BLaER1 treated with 17β-estradiol and CSF1 and Interleukin-3, amounts not matched to agents 10 nM and 100 nM (cell line): ENCODE measurements around the gene MED1.
"Not testable (repeated sequence)": the region's sequence is repeated elsewhere in the genome, so short reads cannot be mapped to it uniquely, and the experiment has no call there.

Source experiments
- H3K27ac ChIP-seq, 11 experiments: shearing (Covaris generic); formaldehyde crosslinking; 2 replicates each; pipeline ENCODE4 v1.8.1; 2022
- H3K27me3 ChIP-seq, 11 experiments: shearing (Covaris generic); formaldehyde crosslinking; 2 replicates each; pipeline ENCODE4 v1.8.1; 2022
- H3K36me3 ChIP-seq, 11 experiments: shearing (Covaris generic); formaldehyde crosslinking; 2 replicates each; pipeline ENCODE4 v1.8.1; 2022
- H3K4me1 ChIP-seq, 10 experiments: shearing (Covaris generic); formaldehyde crosslinking; 2 replicates each; pipeline ENCODE4 v1.8.1; 2022
- H3K4me2 ChIP-seq, 11 experiments: shearing (Covaris generic); formaldehyde crosslinking; 2 replicates each; pipeline ENCODE4 v1.8.1; 2022
- H3K4me3 ChIP-seq, 10 experiments: shearing (Covaris generic); formaldehyde crosslinking; 2 replicates each; pipeline ENCODE4 v1.8.1; 2022
- H3K9ac ChIP-seq, 11 experiments: shearing (Covaris generic); formaldehyde crosslinking; 2 replicates each; pipeline ENCODE4 v1.8.1; 2022
- H3K9me3 ChIP-seq, 11 experiments: shearing (Covaris generic); formaldehyde crosslinking; replicated peaks in 1 of 11; 2 replicates each; pipeline ENCODE4 v1.8.1; 2022
- H4K20me1 ChIP-seq, 11 experiments: shearing (Covaris generic); formaldehyde crosslinking; 2 replicates each; pipeline ENCODE4 v1.8.1; 2022
- Cebpa-rat ChIP-seq, 11 experiments: shearing (Covaris generic); IDR thresholded peaks; 2 replicates each; pipeline ENCODE4 v1.8.1; 2022

The MED1 gene, protein sequence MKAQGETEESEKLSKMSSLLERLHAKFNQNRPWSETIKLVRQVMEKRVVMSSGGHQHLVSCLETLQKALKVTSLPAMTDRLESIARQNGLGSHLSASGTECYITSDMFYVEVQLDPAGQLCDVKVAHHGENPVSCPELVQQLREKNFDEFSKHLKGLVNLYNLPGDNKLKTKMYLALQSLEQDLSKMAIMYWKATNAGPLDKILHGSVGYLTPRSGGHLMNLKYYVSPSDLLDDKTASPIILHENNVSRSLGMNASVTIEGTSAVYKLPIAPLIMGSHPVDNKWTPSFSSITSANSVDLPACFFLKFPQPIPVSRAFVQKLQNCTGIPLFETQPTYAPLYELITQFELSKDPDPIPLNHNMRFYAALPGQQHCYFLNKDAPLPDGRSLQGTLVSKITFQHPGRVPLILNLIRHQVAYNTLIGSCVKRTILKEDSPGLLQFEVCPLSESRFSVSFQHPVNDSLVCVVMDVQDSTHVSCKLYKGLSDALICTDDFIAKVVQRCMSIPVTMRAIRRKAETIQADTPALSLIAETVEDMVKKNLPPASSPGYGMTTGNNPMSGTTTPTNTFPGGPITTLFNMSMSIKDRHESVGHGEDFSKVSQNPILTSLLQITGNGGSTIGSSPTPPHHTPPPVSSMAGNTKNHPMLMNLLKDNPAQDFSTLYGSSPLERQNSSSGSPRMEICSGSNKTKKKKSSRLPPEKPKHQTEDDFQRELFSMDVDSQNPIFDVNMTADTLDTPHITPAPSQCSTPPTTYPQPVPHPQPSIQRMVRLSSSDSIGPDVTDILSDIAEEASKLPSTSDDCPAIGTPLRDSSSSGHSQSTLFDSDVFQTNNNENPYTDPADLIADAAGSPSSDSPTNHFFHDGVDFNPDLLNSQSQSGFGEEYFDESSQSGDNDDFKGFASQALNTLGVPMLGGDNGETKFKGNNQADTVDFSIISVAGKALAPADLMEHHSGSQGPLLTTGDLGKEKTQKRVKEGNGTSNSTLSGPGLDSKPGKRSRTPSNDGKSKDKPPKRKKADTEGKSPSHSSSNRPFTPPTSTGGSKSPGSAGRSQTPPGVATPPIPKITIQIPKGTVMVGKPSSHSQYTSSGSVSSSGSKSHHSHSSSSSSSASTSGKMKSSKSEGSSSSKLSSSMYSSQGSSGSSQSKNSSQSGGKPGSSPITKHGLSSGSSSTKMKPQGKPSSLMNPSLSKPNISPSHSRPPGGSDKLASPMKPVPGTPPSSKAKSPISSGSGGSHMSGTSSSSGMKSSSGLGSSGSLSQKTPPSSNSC (N-terminal part only)

DNA sequence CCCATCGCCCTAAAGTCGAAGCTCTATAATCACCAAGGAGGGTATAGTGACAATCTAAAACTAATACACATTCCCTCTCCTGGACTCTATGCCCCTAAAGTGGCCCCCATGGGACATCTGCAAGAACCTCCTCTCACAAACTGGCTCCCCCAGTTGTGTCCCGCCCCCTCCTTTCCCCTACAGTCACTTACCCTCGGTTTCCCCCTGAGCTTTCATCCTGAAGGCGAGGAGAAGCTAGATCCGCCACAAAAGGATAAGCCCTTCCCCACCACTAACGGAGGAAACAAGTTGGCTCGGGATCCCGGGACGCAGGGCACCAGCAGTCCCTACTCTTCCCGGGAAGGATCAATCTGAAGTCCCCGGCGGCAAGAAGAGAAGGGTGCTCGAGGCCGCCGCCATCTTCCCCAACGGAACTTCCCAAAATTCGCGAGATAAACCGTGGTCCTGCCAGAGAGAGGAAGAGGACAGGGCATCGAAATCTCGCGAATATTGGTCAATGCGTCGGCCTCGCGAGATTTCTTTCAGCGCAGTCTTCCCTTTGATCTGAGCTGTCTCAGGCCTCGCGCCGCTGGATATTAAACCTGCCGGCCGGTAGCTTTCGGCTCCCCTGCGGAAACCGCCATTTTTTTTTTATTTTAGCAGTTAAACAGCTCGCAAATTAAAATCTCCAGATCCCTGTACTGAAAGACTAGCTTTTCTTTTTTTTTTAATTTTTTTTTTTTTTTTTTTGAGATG is at the start of gene MED1:
TSS of gene MED1 (minus strand) at position 417 of the 735 bp plus-strand sequence. CDS start at position 216, 201 bp downstream.
- peak within 1 kb of the TSS; percentile 78 to 87 (median 85) for H3K4me3 ChIP-seq
- H3K36me3 ChIP-seq = peaks cover 22 to 41% (median 32%) of the 10 kb centered on the region in 11 experiments
- H3K4me1 ChIP-seq = peaks cover 24 to 35% (median 31%) of the 10 kb centered on the region in 10 experiments
- H3K9ac ChIP-seq = peak within 1 kb of the TSS; percentile 90 to 99 (median 96)
- peak in 1 of 11 experiments; percentile 24; a peak in 1 of 22 replicates for TF ChIP-seq Cebpa-rat (IDR thresholded peaks at IDR 0.05)
- peak within 1 kb of the TSS; percentile 81 to 96 (median 92) for H3K4me2 ChIP-seq
- H4K20me1 ChIP-seq = peaks cover 0 to 42% (median 23%) of the 10 kb centered on the region in 11 experiments; a peak in 14 of 22 replicates
- no peaks in the 10 kb centered on the region for H3K27me3 ChIP-seq
- no peaks in the 10 kb centered on the region for H3K9me3 ChIP-seq
- H3K27ac ChIP-seq = peak within 1 kb of the TSS; percentile 84 to 98 (median 94)

DNA sequence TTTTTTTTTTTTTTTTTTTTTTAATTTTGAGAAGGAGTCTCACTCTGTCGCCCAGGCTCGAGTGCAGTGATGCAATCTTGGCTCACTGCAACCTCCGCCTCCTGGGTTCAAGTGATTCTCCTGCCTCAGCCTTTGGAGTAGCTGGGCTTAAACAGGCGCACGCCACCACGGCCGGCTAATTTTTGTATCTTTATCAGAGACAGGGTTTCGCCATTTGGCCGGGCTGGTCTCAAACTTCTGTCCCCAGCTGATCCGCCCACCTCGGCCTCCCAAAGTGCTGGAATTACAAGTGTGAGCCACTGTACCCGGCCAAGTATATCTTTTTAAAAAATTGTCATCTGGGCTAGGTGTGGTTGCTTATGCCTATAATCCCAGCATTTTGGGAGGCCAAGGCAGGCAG is 45.9 kb upstream of the MED1 start:
- not testable (repeated sequence) for H3K4me2 ChIP-seq, H3K27me3 ChIP-seq, H3K9me3 ChIP-seq, H3K27ac ChIP-seq, H3K4me3 ChIP-seq, H3K9ac ChIP-seq
- Histone ChIP-seq H3K4me1 (peaks cover 0 to 11% (median 8%) of the 10 kb centered on the region in 10 experiments; a peak in 10 of 20 replicates), H3K36me3 (peaks cover 95 to 100% (median 97%) of the 10 kb centered on the region in 11 experiments), H4K20me1 (peaks cover 9 to 77% (median 42%) of the 10 kb centered on the region in 11 experiments; a peak in 17 of 22 replicates)

DNA sequence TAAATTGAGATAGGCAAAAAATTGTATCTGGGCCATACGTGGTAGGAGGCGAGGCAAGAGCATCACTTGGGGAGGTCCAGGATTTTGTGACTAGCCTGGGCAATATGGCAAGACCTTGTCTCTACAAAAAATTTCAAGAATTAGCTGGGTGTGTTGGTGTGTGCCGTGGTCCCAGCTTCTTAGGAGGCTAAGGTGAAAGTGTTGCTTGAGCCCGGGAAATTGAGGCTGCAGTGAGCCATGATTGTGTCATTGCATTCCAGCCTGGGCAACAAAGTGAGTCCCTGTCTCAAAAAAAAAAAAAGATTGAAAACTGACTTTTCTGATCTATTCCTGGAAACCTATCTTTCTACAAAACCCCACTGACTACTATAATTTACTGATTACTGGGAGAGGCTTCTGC is 36.9 kb upstream of the MED1 start:
- no peak overlapping the region for H3K4me2 ChIP-seq
- H3K36me3 ChIP-seq = peaks cover 83 to 100% (median 98%) of the 10 kb centered on the region in 11 experiments

DNA sequence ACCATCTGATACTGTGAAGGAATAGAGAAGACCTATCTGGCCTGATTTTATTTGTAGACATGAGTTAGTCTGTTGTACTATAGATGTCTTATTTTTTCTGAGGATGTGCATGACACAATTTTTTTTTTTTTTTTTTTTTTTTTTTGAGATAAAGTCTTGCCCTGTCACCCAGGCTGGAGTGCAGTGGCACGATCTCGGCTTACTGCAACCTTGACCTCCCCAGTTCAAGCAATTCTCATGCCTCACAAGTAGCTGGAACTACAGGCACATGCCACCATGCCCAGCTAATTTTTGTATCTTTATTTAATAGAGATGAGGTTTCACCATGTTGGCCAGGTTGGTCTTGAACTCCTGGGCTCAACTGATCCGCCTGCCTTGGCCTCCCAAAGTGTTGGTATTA is 36.4 kb upstream of the MED1 start:
- not testable (repeated sequence) for H3K9me3 ChIP-seq, H3K27me3 ChIP-seq, H3K4me1 ChIP-seq, H3K9ac ChIP-seq, H3K4me3 ChIP-seq, H3K4me2 ChIP-seq, H3K27ac ChIP-seq
- Histone ChIP-seq H4K20me1 (peaks cover 23 to 83% (median 58%) of the 10 kb centered on the region in 11 experiments; a peak in 20 of 22 replicates), H3K36me3 (peaks cover 83 to 100% (median 98%) of the 10 kb centered on the region in 11 experiments)

More for the DNA sequence above, 36.9 kb upstream of the MED1 start:
- H3K9ac ChIP-seq = no peak overlapping the region
- H3K4me1 ChIP-seq = peaks cover 0 to 2% (median under 1%) of the 10 kb centered on the region in 10 experiments; a peak in 5 of 20 replicates
- H3K4me3 ChIP-seq = no peak overlapping the region
- no peak for TF ChIP-seq Cebpa-rat (IDR thresholded peaks at IDR 0.05)
- no peaks in the 10 kb centered on the region for H3K9me3 ChIP-seq
- H3K27me3 ChIP-seq = no peaks in the 10 kb centered on the region
- H3K27ac ChIP-seq = no peak overlapping the region
- peaks cover 21 to 78% (median 56%) of the 10 kb centered on the region in 11 experiments; a peak in 20 of 22 replicates for H4K20me1 ChIP-seq

DNA sequence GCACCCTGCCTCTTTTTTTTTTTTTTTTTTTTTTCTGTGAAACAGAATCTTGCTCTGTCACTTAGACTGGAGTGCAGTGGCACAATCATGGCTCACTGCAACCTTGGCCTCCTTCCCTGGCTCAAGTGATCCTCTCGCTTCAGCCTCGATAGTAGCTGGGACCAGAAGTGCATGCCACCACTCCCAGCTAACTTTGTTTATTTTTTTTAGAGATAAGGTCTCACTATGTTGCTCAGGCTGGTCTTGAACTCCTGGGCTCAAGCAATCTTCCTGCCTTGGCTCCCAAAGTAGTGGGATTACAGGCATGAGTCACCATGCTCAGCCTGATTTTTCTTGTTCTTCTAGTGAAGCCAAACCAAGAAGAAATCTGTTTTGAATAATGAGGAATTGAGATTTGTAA is 35.2 kb upstream of the MED1 start:
- Histone ChIP-seq H3K27me3 (no peaks in the 10 kb centered on the region), H3K4me1 (peaks cover 0 to 2% (median 0%) of the 10 kb centered on the region in 10 experiments; a peak in 1 of 20 replicates), H4K20me1 (peaks cover 23 to 95% (median 70%) of the 10 kb centered on the region in 11 experiments; a peak in 20 of 22 replicates), H3K27ac (no peak overlapping the region), H3K4me3 (no peak overlapping the region), H3K9me3 (no peaks in the 10 kb centered on the region), H3K4me2 (no peak overlapping the region), H3K36me3 (peaks cover 83 to 100% (median 96%) of the 10 kb centered on the region in 11 experiments), H3K9ac (no peak overlapping the region)
- TF ChIP-seq Cebpa-rat (IDR thresholded peaks at IDR 0.05) = no peak

DNA sequence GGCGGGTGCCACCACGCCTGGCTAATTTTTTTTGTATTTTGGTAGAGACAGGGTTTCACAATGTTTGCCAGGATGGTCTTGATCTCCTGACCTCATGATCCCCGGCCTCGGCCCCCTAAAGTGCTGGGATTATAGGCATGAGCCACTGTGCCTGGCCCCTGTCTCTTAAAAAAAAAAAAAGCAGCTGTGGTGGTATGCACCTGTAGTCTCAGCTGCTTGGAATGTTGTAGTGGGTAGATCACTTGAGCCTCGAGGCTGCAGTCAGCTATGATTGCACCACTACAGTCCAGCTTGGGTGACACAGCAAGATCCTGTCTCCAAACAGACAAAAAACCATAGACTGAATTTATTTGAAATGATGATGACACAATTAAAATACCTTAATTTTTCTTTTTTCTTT is 34.5 kb upstream of the MED1 start:
- peaks cover 81 to 100% (median 96%) of the 10 kb centered on the region in 11 experiments for H3K36me3 ChIP-seq
- no peak overlapping the region for H3K4me3 ChIP-seq
- TF ChIP-seq Cebpa-rat (IDR thresholded peaks at IDR 0.05) = no peak
- no peak overlapping the region for H3K27ac ChIP-seq
- H3K27me3 ChIP-seq = no peaks in the 10 kb centered on the region
- H3K9me3 ChIP-seq = no peaks in the 10 kb centered on the region
- H3K9ac ChIP-seq = no peak overlapping the region
- H4K20me1 ChIP-seq = peaks cover 23 to 100% (median 77%) of the 10 kb centered on the region in 11 experiments; a peak in 20 of 22 replicates
- no peak overlapping the region for H3K4me2 ChIP-seq
- H3K4me1 ChIP-seq = peaks cover 0 to 2% (median 0%) of the 10 kb centered on the region in 10 experiments; a peak in 1 of 20 replicates

DNA sequence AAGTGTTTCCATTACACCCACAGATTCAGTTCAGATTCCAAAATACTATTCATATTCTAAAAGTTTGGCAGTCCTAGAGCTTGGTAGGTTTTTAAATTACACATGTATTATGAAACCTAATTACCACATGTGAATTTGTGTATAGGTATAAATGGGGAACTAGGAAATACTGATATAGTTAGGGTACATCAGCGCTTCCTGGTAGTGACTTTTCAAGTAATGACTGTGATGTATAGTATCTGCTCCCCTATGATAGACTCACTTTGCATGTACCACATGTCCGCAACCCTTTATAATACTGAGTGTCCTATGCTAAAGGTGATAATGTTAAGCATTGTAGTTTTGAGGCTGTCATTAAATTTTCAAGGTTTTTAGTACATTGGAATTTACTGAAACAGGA is 33.1 kb upstream of the MED1 start:
- Histone ChIP-seq H3K4me3 (no peak overlapping the region), H3K4me1 (peaks cover 0 to 2% (median 0%) of the 10 kb centered on the region in 10 experiments; a peak in 1 of 20 replicates), H4K20me1 (peaks cover 21 to 100% (median 85%) of the 10 kb centered on the region in 11 experiments; a peak in 20 of 22 replicates), H3K9me3 (no peaks in the 10 kb centered on the region), H3K9ac (no peak overlapping the region), H3K36me3 (peaks cover 81 to 100% (median 96%) of the 10 kb centered on the region in 11 experiments), H3K27ac (no peak overlapping the region), H3K4me2 (no peak overlapping the region), H3K27me3 (no peaks in the 10 kb centered on the region)
- TF ChIP-seq Cebpa-rat (IDR thresholded peaks at IDR 0.05) = no peak

DNA sequence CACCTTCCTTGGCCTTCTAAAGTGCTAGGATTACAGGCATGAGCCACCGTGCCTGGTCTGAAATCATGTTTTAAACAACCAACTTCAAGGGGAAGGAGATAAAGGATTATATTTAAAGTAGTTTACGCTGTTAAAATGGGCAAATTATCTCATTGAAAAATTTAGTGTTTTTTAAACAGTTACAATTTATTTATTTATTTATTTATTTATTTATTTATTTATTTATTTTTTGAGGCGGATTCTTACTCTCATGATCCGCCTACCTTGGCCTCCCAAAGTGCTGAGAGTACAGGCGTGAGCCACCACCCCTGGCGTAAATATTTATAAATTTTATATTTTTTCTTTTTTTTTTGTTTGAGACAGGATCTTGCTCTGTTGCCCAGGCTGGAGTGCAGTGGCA is 32.4 kb upstream of the MED1 start:
- peaks cover 0 to 2% (median 0%) of the 10 kb centered on the region in 10 experiments; a peak in 1 of 20 replicates for H3K4me1 ChIP-seq
- no peaks in the 10 kb centered on the region for H3K27me3 ChIP-seq
- no peak overlapping the region for H3K27ac ChIP-seq
- H3K9ac ChIP-seq = no peak overlapping the region
- no peak overlapping the region for H3K4me3 ChIP-seq
- H4K20me1 ChIP-seq = peaks cover 14 to 100% (median 85%) of the 10 kb centered on the region in 11 experiments; a peak in 20 of 22 replicates
- no peak overlapping the region for H3K4me2 ChIP-seq
- peaks cover 80 to 100% (median 95%) of the 10 kb centered on the region in 11 experiments for H3K36me3 ChIP-seq
- TF ChIP-seq Cebpa-rat (IDR thresholded peaks at IDR 0.05) = no peak
- H3K9me3 ChIP-seq = no peaks in the 10 kb centered on the region

DNA sequence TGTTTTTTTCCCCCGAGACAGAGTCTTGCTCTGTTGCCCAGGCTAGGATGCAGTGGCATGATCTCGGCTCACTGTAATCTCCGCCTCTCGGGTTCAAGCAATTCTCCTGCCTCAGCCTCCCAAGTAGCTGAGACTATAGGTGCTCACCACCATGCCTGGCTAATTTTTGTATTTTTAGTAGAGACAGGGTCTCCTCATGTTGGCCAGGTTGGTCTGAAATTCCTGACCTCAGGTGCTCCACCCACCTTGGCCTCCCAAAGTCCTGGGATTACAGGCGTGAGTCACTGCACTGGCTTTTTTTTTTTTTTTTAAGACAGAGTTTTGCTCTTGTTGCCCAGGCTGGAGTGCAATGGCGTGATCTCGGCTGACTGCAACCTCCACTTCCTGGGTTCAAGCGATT is 28.6 kb upstream of the MED1 start:
- H3K9me3 ChIP-seq, H3K4me2 ChIP-seq, H3K27ac ChIP-seq, H3K9ac ChIP-seq, H3K27me3 ChIP-seq, H3K4me1 ChIP-seq, H3K4me3 ChIP-seq: not testable (repeated sequence)
- Histone ChIP-seq H3K36me3 (peaks cover 92 to 99% (median 97%) of the 10 kb centered on the region in 11 experiments), H4K20me1 (peaks cover 7 to 98% (median 83%) of the 10 kb centered on the region in 11 experiments; a peak in 19 of 22 replicates)
